Kidney (tissue), 14 donors: ENCODE data around the gene WWOX. TPM values are rescaled to one million over a fixed set of nuclear protein-coding genes. Genes with fewer than 3 reads are reported as not detected.

Experiments
- DNase-seq, 5 donors: peaks; one replicate each; pipeline ENCODE4 v3.0.0-alpha.2; 2013 to 2020
- FAIRE-seq: peaks from 2 replicates; lab custom pipeline; 2012; peaks lifted over from hg19 to GRCh38; lab: Jason Lieb, UNC
- H3K27ac ChIP-seq, 2 donors: one replicate each; pipeline ENCODE4 v1.7.0; 2013; ENCODE audit warnings: low read depth in 2 of 2, low read length in 2 of 2, inconsistent platforms in 1 of 2
- H3K27me3 ChIP-seq: one replicate; pipeline ENCODE4 v1.7.1; 2013; ENCODE audit warnings: low read length, inconsistent platforms; ENCODE audit not compliant: control insufficient read depth, insufficient read depth
- H3K36me3 ChIP-seq, 3 donors: one replicate each; pipeline versions ENCODE4 v1.7.0 to v1.7.1; 2013; ENCODE audit warnings: low read length in 3 of 3, control low read depth in 1 of 3, inconsistent platforms in 1 of 3; ENCODE audit not compliant: insufficient read depth in 3 of 3, control insufficient read depth in 2 of 3
- H3K4me1 ChIP-seq, 3 donors: one replicate each; pipeline versions ENCODE4 v1.7.0 to v1.7.1; 2013; ENCODE audit warnings: low read length in 3 of 3, inconsistent platforms in 1 of 3, low read depth in 1 of 3; ENCODE audit not compliant: control insufficient read depth in 2 of 3, insufficient read depth in 2 of 3
- H3K4me3 ChIP-seq, 3 donors: one replicate each; pipeline versions ENCODE4 v1.7.0 to v1.8.1; 2013; ENCODE audit warnings: low read length in 3 of 3, control low read depth in 1 of 3, inconsistent platforms in 1 of 3
- H3K9ac ChIP-seq, 3 donors: one replicate each; pipeline versions ENCODE4 v1.7.0 to v1.7.1; 2013; ENCODE audit warnings: low read length in 3 of 3, control low read depth in 1 of 3, inconsistent platforms in 1 of 3
- H3K9me3 ChIP-seq, 3 donors: one replicate each; pipeline versions ENCODE4 v1.7.0 to v1.7.1; 2013; ENCODE audit warnings: low read length in 3 of 3, control low read depth in 1 of 3, inconsistent platforms in 1 of 3; ENCODE audit not compliant: control insufficient read depth in 2 of 3, insufficient read depth in 1 of 3
- CTCF ChIP-seq: IDR thresholded peaks from 3 replicates; pipeline ENCODE4 v1.5.1; 2012; ENCODE audit warnings: mild to moderate bottlenecking, moderate library complexity, borderline replicate concordance; ENCODE audit not compliant: insufficient read depth; ENCODE audit errors: extremely low read depth
- intact Hi-C: fragments of 100-400 bp; cut with DNase I; formaldehyde crosslinking; loops from one replicate; pipeline ENCODE4 v1.11.1; 2022
- polyA plus RNA-seq: library from polyadenylated mRNA; stranded (reverse); fragments of 350-450 nt; fragmentation: Illumina TruSeq; extraction: RNeasy Lipid Tissue Mini Kit (QIAGEN cat#74804); gene quantifications from one replicate; pipeline ENCODE4 v1.2.3, GENCODE V29; 2014; ENCODE audit warnings: low read depth, low replicate concordance; ENCODE audit not compliant: insufficient read depth
- total RNA-seq: library from RNA; stranded (reverse); fragmentation: NEBNext Ultra II Directional; extraction: Animal tissue kit (Norgen Biotek cat#: 25700); gene quantifications from one replicate; pipeline ENCODE4 v1.2.1, GENCODE V29; 2021
- donor health status: control.
- donor health status: control.
- donor health status: control.
- donor health status: control.
- donor health status: control.
- donor health status: DM: yes; HTN: yes; CAD: no.
- donor health status: Normal renal cell carcinoma (clear cell type).

Gene WWOX
- total and polyA plus RNA-seq, 2 donors from 2014 or later, result 22.5 to 30.3 TPM

GRCh38 chr16:78096386-78096785 lies 3.1 kb upstream of the WWOX start:
- FAIRE-seq (no peak), DNase-seq (no peak)
- no peaks in the 10 kb centered on the region for H3K9me3 ChIP-seq
- intact Hi-C loops, result no loop called here
- no peaks in the 10 kb centered on the region for H3K36me3 ChIP-seq
- TF ChIP-seq CTCF, result no peak
- no peak overlapping the region for H3K27ac ChIP-seq
- H3K9ac ChIP-seq, result no peak overlapping the region
- H3K4me1 ChIP-seq, result peaks cover 0 to 7% (median 0%) of the 10 kb centered on the region in 3 donors
- H3K27me3 ChIP-seq, result no peaks in the 10 kb centered on the region
- no peak overlapping the region for H3K4me3 ChIP-seq

- no peak for FAIRE-seq
- no peak for TF ChIP-seq CTCF
- Histone ChIP-seq H3K4me3 (no peak overlapping the region), H3K27me3 (no peaks in the 10 kb centered on the region), H3K9me3 (no peaks in the 10 kb centered on the region), H3K9ac (no peak overlapping the region), H3K4me1 (peaks cover 0 to 15% (median 0%) of the 10 kb centered on the region in 3 donors), H3K36me3 (no peaks in the 10 kb centered on the region), H3K27ac (no peak overlapping the region)
- no peak for DNase-seq
- intact Hi-C loops, result no loop called here
Observed at GRCh38 chr16:78097548-78097947, 1.9 kb upstream of the WWOX start.

- Histone ChIP-seq H3K36me3 (no peaks in the 10 kb centered on the region), H3K27me3 (no peaks in the 10 kb centered on the region), H3K4me1 (peaks cover 0 to 15% (median 0%) of the 10 kb centered on the region in 3 donors), H3K9me3 (no peaks in the 10 kb centered on the region), H3K9ac (no peak overlapping the region), H3K4me3 (no peak overlapping the region), H3K27ac (no peak overlapping the region)
- TF ChIP-seq CTCF, result no peak
- FAIRE-seq (no peak), DNase-seq (no peak)
- intact Hi-C loops, result no loop called here
Observed at GRCh38 chr16:78098087-78098486, 1.4 kb upstream of the WWOX start.
